EH (cell line): ENCODE measurements around the gene PTBP3.
"Not testable (repeated sequence)": the region's sequence is repeated elsewhere in the genome, so short reads cannot be mapped to it uniquely, and the experiment has no call there.

Experiments
- DNase-seq: peaks from one replicate; pipeline ENCODE4 v3.0.0-alpha.2; 2015; ENCODE audit warnings: low read depth

PTBP3 gene

DNA sequence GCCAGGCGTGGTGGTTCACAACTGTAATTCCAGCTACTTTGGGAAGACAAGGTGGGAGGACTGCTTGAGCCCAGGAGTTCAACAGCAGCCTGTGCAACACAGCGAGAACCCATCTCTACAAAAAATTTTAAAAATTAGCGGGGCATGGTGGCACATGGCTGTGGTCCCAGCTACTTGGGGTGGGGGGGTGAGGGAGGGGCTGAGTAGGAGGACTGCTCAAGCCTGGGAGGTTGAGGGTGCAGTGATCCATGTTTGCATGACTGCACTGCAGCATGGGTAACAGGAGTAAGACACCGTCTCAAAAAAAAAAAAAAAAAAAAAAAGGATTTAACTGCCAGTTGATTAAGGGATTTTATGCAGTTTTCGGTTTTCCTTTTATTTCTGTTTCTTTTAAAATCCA is 65.0 kb downstream of the PTBP3 start:
- DNase-seq: no peak

DNA sequence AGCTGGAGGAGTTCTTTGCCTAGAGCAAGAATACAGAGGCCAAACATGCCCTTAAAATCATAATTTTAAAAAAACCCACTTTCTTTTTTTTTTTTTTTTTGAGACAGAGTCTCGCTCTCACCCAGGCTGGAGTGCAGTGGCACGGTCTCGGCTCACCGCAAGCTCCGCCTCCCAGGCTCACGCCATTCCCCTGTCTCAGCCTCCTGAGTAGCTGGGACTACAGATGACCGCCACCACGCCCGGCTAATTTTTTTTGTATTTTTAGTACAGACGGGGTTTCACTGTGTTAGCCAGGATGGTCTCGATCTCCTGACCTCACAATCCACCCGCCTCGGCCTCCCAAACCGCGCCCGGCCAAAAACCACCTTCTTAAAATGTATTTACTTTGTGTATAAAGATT is 66.3 kb downstream of the PTBP3 start:
- not testable (repeated sequence) for DNase-seq

DNA sequence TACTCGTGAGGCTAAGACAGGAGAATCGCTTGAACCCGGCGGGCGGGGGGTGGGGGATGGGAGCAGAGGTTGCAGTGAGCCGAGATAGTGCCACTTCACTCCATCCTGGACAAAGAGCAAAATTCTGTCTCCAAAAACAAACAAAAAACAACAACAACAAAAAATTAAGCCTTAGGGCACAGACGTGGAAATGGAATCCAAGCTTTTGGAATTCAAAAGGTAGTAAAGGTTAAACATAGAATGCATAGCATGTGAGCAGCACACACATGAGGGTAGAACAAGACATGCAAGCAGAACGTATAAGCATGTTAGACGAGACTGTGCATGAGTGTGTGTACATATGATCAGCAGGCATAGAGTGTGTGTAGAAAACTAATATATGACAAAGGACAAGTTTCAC is 68.0 kb downstream of the PTBP3 start:
- no peak for DNase-seq

DNA sequence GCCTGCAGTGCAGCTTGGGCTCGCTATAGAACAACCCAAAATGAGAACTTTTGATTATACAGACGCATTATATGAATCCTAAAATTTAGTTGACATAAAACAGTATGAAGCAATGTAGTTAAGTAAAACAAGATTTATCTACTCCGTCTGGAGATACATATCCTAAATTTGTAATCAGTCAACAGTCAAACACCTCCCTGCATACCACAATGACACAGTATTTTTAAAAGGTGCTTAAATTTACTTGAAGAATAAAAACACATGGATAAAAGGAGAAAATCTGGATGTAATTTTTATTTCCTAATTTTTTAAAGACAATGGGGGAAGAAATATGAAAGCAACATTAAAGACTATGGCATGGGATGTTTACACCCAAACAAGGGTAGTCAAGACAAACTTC is 70.8 kb downstream of the PTBP3 start:
- DNase-seq: no peak

DNA sequence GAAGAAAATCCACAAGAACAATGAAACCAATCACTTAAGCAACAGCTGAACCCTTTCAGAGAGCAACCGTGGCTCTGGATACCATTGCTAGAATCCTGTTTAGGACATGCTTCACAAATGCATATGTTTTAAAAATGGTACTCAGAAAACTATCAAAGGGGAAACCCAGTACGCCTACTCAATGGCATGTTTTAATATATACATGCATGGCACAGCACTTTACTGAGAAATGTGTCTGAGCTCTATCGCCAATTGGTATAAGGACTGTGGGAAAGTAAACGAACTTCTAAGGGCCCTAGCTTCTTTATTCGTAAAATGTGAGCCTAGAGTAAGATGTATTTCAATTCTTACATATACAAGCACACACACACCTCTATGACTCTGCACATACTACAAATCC is 72.3 kb downstream of the PTBP3 start:
- no peak for DNase-seq

DNA sequence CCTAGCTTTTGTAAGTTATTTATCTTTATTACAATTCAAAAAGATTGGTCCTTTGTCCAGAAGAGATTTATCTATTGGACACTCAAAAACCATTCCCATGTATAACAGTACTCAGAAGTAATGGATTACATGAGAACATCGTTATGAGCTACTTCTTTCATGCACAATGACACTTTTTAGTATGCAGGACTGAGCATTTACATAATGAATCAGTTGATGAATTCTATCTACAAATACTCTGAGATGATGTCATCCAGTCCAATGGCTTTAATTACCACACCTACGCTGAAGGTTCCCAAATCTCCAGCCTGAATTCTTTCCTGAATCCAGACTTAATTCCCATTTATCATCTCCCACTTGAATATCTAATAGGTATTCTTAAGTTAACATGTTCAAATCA is 75.3 kb downstream of the PTBP3 start:
- DNase-seq: no peak

DNA sequence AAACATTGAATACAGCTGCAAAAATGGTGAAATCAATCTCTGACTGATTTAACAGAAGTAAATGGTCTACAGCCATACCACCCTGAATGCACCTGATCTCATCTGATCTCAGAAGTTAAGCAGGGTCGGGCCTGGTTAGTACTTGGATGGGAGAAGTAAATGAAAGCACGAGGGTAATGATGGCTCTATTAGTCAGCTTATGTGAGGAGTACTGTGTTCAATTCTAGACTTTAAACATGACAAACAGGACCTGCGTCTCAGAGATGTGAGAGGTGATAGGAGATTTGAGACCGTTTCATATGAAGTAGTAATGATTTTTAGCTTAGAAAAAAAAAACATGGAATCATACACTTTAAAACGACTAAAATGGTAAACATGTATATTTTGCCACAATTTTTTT is 81.2 kb downstream of the PTBP3 start:
- DNase-seq: no peak

DNA sequence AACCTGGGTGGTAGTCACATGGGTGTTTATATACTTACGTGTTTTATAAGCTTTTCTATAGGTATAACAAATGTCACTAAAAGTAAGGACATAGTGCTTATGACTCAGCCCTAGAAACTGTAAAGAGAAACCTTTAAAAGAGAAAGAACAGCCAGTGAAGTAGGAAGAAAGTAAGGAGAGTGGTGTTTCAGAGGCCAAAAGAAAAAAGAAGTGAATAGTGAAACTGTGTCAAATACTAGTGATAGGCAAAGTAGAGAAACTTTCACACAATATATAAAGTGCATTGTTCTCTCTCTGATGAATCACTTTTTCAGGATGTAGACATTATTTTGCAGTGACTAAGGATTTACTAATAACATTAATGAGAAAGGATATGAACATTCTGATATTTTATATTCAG is 84.1 kb downstream of the PTBP3 start:
- DNase-seq: peak; percentile 42

DNA sequence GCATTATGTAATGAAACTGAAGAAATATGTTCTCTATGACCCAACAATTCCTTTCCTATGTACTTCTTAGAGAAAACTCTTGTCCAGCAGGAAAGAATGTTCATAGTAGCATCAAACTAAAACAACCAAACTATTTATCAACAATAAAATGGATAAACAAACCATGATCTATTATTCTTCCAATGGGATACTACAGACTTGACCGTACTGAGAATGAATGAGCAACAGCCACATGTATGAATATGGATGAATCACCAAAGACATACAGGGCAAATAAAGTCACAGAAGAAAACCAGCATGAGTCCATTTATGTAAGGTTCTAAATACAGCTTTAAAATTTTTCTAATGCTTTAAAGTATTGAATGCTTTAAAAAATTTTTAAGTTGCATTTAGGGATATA is 84.7 kb downstream of the PTBP3 start:
- DNase-seq: peak; percentile 38

DNA sequence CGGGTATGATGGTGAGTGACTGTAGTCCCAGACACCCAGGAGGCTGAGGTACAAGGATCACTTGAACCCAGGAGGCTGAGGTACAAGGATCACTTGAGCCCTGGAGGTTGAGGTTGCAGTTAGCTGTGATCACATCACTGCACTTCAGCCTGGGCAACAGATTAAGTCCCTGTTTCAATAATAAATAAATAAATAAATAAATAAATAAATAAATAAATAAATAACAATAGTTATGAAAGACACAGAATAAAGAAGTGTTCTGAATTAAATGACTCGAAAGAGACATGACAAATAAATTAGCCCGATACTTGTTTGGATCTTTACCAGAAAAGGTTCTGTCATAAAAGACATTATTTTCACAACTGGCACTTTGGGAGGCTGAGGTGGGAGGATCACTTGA is 86.3 kb downstream of the PTBP3 start:
- no peak for DNase-seq

DNA sequence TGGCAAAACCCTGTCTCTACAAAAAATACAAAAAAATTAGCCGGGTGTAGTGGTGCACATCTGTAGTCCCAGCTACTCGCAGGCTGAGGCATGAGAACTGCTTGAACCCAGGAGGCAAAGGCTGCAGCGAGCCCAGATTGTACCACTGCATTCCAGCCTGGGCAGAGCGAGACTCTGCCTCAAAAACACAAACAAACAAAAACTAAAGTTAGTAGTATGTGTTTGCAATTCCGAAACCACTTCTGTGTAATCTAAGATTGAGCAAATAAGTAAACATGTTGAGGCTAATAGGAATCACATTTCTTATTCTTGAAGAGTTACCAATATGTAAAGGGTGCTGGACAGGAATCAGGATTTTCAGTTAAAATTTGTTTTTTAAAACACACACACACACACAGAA is 88.3 kb downstream of the PTBP3 start:
- no peak for DNase-seq

DNA sequence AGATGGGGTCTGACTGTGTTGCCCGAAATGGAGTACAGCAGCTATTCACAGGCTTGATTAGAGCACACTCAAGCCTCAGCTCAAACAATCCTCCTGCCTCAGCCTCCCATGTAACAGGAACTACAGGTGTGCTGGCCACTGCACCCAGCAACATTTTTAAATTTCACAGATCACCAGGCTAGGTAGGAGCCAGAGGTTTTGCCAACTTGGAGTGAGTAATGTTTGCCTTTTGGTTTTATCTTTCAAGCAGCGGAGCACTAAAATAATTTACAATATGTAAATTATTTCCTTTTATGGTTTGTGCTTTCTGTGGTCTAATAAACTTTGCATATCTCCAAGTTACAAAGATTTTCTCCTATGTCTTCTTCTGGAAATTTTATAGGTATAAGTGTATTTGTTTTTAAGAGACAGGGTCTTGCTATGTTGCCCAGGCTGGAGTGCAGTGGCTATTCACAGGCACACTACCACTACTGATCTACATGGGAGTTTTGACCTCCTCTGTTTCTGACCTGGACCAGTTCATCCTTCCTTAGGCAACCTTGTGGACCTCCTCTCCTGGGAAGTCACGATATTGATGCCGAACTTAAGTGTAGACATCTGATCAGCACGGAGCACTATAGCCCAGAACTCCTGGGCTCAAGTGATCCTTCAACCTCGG is 91.1 kb downstream of the PTBP3 start:
- DNase-seq: no peak

DNA sequence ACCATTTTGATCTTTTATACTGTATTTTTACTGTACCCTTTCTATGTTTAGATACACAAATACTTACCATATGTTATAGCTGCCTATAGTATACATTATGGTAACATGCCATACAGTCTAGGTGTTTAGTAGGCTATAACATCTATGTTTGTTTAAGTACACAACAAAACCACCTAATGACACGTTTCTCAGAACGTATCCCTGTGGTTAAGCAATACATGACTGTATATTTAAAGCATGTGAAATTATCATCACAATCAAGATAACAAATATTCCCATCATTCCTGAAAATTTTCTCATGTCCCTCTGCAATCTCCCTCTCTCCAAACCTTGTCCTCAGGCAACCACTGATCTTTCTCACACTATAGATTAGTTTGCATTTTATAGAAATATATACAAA is 91.9 kb downstream of the PTBP3 start:
- peak; percentile 68 for DNase-seq

DNA sequence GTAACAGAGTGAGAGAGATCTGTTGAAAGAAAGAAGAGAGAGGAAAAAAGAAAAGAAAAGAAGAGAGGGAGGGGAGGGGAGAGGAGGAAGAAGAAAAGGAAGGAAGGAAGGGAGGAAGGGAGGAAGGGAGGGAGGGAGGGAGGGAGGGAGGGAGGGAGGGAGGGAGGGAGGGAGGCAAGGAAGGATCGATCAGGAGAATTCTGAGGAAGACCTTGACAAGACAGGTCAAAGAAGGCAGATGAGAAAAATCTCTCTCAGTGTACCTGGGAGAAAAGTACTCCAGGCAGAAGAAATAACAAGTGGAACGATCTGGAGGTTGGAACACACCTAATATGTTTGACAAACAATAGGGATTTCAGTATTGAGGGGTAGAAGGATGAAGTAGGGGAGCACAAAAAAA is 93.7 kb downstream of the PTBP3 start:
- DNase-seq: no peak

DNA sequence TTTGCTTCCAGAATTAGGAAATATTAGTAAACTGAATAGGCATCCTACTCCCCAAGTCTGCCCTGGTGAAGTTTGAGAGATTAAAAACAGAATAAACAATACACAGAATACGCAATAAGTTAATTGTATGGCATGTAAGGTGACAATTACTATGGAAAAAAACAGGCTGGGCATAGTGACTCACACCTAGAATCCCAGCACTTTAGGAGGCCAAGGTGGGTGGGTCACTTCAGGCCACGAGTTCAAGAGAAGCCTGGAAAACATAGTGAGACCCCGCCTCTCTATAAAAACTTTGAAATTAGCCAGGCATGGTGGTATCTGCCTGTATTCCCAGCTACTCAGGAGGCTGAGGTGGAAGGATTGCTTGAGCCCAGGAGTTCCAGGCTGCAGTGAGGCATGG is 94.1 kb downstream of the PTBP3 start:
- no peak for DNase-seq

DNA sequence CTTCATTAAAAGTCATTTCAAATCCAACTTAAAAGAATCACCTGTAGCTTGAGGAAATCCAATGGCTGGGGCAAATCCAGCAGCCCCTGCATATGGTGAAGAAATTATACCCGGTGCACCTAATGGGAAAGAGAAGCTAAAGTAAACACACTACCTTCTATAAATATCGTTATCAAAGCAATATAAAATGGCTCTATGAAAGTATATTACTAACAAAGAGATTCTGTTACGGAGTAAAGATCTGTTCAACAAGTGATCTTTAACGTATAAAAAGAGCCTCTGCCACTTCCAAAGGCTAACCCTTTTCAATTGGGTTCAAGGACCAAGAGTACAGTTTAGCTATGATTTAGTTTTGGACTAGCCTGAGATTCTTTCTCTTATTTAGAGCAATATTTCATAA is 98.6 kb downstream of the PTBP3 start:
- no peak for DNase-seq

DNA sequence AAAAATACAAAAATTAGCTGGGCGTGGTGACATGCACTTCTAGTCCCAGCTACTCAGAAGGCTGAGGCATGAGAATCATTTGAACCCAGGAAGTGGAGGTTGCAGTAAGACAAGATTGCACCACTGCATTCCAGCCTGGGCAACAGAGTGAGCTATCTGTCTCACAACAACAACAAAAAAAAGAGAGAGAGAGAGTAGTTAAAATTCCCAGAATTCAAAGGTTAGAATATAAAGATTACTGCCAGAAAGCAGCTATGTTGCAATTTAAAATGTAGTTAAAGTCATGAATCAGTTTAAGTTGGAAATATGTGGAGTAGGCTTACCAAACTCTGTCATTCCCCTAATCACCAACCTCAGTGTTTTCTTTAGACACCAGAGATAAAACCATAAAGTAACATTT is 99.7 kb downstream of the PTBP3 start:
- DNase-seq: peak; percentile 93

DNA sequence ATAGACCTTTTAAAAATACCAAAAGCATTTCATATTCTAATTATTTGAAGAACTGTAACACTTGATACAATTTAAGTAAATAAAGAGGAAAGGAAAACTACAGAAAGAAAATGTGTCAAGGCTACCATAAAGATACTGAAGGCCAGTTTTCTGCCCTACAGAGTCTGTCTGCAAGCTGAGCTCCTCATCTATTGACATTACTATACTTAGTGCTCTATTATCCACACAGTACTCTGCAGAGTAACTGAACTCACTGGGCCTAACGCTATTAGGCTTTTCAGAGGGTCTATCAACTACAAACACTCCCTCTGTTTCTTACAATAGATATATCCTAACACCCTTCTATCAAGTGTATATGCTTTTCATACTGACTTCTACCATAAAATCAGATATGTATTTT is 101.2 kb downstream of the PTBP3 start:
- no peak for DNase-seq

DNA sequence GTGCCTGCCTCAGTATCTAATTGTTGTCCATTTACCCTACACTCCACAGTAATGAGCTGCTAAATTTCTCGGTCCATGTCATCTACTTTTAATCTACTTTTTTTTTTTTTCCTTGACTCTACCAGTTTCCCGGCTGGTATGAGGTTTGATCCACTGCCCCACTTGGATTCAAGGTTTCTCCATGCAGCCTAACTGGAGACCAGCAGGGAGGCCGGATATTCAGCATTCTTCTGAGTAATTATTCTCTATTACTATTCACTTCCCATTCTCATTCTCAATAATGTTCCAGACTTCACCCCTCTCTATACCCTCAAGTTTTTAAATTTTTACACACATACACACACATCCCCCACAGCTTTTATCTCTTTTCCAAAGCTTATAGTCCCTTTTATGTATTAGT is 107.3 kb downstream of the PTBP3 start:
- no peak for DNase-seq

DNA sequence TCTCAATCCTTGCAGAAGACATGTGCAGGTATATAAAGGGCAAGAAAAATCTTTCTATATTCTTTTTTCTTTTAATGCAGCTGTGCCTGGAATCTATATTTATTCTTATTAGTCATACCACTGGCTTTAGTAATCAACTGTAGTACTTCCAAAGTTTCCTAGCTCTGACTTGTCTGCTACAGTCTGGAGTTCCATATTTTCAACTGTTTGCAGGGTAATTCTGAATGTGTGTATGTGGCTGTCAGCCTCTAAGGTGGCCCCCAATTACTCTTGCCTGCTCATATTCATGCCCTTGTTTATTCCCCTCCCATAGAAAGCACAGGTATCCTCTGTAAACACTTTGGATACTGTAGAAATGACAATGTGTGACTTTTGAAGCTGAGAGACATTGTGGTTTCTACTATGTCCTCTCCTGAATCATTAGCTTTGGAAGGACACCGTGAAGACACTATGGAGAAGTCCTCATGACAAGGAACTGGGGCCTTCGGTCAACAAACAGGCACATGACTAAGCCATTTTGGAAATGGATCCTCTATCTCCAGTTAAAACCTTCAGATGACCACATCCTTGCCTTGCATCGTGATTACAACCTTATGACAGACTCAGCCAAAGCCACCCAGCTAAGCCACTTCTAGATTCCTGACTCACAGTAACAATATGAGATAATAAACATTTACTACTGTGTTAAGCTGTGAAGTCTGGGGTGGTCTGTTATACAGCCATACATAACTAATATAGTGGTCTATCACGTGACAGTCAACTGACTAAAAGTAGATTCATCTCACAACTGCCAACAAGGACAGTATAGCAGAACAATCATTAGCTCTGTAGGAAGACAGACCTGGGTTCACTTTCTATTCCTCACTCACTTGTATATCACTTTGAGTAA is 108.8 kb downstream of the PTBP3 start:
- peak; percentile 89 for DNase-seq

DNA sequence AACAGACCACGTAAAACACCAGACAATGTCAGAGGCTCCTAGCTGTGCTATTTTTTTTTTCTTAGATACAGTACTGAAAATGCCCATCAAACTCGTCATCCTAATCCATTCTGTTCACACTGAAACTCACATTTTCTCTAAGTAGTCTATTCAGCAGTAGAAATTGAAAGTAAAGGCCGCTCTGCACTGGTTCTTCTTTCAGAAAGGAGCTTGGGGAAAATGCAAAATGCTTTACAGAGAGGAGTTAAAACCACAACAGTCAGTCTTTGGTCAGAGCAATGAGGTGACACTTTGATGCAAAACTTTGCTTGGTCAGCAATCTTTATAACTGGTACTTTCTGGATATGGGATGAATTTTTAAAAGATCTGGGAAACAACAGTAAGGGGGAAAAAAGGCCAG is 114.5 kb downstream of the PTBP3 start:
- no peak for DNase-seq

DNA sequence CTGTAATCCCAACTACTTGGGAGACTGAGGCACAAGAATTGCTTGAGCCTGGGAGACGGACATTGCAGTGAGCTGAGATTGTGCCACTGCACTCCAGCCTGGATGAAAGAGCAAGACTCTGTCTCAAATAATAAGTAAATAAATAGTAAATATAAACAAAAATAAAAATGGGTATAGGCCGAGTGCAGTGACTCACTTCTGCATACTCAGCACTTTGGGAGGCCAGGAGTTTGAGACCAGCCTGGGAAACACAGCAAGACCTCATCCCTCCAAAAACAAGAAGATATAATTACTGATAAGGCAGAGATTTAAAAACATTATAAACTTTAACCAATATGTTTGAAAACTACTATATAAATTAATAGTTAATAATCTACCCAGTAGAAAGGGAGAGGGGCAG is 120.5 kb downstream of the PTBP3 start:
- DNase-seq: no peak

DNA sequence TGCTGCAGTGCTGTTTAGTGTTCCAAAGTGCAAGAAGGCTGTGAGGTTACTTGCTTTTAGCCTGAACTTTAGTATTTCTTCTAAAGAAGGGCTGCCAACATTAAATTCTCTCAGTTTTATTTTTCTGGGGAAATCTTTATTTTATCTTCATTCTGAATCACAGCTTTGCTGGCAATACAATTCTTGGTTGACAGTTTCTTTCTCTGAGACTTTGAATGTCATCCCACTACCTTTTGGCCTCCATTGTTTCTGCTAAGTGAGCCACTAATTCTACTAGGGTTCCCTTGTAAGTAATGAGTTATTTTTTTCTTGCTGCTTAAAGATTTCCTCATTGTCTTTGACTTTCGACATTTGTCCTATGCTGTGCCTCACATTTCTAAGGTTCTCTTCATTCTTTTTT is 126.0 kb downstream of the PTBP3 start:
- no peak for DNase-seq

DNA sequence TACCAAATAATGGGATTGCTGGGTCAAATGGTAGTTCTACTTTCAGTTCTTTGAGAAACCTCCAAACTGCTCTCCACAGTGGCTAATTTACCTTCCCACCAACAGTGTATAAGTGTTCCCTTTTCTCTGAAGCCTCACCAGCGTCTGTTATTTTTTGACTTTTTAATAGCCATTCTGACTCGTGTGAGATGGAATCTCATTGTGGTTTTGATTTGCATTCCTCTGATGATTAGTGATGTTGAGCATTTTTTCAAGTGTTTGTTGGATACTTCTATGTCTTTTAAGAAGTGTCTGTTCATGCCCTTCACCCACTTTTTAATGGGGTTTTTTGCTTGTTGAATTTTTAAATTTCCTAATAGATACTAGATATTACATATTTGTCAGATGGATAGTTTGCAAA is 129.9 kb downstream of the PTBP3 start:
- peak; percentile 86 for DNase-seq
